GM12872 (cell line): Measurements from ENCODE around the gene SDK1.

ENCODE experiments used
- CTCF ChIP-seq: IDR thresholded peaks from 3 replicates; pipeline ENCODE4 v1.5.1; 2011; ENCODE audit warnings: low read depth, mild to moderate bottlenecking, low read length, moderate library complexity; ENCODE audit not compliant: insufficient read depth

The SDK1 gene

GRCh38 chr7:3371601-3372000, 70.5 kb downstream of the SDK1 start:
- TF ChIP-seq CTCF = no peak

GRCh38 chr7:3374239-3374638, 73.2 kb downstream of the SDK1 start:
- no peak for TF ChIP-seq CTCF

DNA sequence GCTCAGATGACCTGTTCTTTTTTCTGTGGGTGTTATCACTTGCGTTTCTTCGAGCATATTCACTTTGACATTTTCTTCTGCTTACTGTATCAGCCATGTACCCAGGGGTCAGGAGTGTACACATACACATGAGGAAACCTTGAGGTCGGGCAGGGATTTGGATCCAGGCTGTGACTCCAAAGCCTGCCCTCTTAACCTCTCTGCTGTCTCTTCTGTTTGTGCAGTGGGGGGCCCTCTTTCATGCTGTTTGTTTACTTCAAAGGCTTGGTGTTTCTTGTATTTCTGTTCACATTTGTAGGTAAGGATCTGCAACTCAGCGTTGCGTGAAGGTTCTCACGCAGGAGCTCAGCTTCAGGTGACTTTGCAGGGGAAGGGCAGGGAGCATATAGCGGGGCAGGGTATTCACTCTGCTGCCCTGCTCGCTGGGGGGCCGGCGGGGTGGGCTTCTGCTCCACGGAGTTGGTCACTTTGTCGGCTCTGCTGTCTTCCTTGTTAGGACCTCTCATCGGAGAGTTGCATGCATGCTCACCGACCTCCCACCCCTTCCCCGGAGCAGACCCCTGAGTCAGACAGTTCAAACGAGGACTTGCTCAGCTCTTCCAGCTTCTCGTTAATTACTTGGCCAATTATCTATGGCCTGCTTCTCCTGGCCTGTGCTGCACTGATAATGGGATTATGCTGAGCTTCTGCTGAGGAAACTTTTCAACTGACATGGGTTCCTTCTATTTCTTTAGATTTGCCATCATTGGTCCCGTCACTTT, 77.5 kb downstream of the SDK1 start:
- no peak for TF ChIP-seq CTCF

DNA sequence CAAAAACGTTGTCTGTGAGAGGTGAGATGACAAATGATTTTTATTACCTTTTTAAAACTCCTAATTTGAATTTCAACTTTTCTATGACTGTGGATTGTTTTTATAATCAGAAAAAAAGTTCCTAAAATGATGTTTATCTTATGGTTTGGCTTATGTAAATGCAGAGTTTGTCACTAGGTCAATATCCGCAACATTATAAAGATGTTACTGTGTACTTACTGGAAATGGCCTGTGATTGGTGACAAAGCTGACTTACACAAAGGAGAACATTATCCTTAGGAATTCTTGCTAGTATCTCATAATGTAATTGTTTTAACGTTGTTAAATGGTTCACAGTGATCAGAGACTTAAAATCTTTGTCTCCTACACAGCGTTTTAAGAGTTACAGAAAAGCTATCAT, 79.0 kb downstream of the SDK1 start:
- TF ChIP-seq CTCF = no peak

- TF ChIP-seq CTCF = no peak
These were observed 80.0 kb downstream of the SDK1 start for GRCh38 chr7:3380886-3381685.

DNA sequence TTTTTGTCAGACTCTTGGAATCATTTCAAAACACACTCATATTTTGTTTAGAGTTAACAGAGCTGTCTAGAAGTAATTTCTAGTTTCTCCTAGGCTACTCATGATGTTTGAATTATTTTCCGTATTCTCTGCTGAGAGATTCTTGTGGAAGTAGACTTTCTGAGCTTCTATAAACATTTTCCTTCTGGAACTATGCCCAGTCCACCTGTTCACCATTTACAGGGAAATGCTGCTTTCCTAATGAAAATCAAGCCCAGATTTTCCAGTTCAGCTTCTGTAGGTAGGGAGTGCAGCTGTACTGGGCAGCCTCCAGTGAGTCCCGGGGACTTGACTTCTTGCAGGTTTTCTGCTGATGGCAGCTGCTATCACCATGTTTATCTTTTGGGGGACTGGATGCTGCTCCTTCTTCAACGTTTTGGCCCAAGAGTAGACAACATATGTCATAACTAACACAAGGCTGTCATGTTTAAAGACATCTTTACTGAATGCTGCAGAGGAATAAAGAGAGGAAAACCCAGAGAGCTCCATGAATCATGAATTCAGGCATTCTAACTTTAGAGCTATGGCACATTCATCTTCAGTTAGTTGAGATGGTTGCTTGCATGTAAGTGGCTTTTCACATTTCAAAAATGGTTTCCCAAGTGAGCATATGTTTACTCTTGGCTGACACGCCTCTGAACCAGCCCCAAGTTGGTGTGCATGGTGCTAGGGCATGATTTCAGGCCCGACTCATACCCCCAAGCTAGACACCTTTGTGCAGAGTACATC, 85.6 kb downstream of the SDK1 start:
- TF ChIP-seq CTCF = no peak

DNA sequence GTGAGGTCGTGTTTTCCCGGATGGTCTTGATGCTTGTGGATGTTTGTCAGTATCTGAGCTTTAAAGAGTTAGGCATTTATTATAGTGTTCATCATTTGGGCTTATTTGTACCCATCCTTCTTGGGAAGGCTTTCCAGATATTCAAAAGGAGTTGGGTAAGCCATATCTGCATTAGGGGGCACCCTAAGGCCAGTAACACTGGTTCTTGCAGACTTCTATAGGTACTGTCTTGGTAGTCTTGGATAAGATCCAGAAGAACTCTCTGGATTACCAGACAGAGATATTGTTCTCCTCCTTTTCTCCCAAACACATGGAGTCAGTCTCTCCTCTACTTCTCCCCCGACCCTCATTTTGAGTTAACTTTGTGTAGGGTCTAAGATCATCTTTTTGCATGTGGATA, 92.8 kb downstream of the SDK1 start:
- no peak for TF ChIP-seq CTCF
